NCI-H510A treated with DMSO at 0.1 percent for 48 hours (cell line): ENCODE data around the gene LY9.
"Not testable (repeated sequence)": the region's sequence is repeated elsewhere in the genome, so short reads cannot be mapped to it uniquely, and the experiment has no call there.

Experiments
- DNase-seq: peaks from one replicate; lab custom pipeline; 2025; lab: John Stamatoyannopoulos, UW

The LY9 gene

GRCh38 chr1:160774886-160775719, 20.9 kb upstream of the LY9 start:
- DNase-seq = no peak

DNA sequence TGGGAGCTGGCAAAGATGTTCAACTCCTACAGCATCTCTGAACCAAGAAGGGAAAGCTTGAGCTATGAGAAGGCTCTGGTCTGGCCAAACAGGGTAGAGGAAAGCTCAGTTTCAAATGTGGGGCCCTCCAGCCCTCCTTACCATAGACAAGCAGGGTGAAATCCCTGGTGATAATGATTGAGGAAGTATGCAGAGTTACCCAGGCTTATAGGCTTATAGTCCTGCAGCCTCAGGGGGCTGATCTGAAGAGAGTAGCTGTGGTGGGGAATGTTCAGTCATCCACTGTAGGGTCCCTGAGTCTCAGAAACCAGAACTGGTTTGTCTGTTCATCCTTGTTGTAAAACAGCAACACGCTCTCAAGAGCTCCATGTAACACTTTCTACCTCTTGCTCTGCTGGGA, 19.8 kb upstream of the LY9 start:
- no peak for DNase-seq

GRCh38 chr1:160777486-160778089, 18.4 kb upstream of the LY9 start:
- DNase-seq = peak; percentile 12

DNA sequence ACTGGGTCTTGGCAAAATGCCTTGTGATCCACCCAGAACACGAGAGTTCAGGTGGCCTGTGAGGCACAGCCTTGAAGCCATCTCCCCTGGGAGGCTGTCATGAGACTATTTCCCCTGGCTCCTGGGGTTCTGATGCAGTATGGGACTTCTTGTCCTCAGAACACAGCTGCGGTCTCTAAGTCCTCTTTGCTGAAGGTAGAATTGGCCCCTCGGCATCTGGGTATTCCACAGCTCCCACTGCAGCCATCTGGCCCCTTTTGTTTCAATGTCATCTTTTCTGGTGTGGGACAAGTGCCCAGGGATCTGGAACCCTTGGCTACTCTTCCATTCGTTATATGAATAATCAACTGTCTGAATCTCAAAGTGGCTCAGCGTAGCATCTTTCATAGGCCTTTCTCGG, 17.0 kb upstream of the LY9 start:
- no peak for DNase-seq

- no peak for DNase-seq
These were observed 16.2 kb upstream of the LY9 start for GRCh38 chr1:160779626-160780397.

DNA sequence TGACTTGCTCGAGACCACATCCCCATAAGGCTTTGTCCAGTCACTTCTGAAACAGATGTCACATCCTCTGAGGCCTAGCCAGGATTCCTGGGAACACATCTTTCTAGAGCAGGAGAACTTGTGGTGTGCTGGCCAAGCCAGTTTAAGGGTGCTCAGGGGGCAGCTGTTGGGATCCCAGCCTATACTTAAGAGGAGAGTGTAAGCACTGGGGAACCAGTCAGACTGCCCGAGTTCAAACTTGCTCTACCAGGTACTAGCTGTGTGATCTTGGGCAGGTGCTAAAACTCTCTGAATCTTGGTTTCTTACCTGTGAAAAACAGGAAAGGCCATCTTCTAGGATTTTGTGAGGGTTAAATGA, 15.6 kb upstream of the LY9 start:
- DNase-seq = no peak

GRCh38 chr1:160781186-160781766, 14.7 kb upstream of the LY9 start:
- peak; percentile 14 for DNase-seq

DNA sequence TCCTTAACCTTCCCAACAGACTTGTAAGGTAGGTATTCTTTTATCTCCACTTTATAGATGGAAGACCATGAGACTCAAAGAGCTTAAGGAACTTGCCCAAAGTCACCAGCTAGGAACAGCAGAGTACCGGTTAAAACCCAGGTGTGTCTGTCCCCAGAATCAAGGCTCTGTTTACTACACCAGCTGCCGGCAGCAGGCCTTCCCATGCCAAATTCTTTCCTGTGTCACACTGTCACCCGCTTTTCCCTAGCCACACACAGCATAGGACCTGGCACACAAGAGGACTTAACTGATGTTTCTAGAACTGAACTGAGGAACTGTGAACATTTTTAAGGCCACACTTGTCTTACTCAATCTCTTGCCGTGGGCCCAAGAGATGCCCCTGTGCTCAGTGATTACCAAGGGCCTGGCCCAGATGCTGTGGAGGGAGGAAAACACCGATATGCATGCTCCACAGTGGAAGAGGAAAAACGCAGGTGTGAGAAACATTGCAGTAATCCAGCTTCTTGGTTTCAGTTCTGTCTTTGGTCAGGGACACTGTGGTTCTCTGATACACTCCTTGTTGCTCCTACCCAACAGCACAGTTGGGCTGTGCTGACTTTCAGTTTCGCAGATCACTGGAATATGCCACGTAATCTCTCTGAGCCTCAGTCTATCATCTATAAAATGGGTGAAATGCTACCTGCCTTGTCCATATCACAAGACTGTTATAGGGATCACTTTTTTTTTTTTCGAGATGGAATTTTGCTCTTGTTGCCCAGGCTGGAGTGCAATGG, 13.9 kb upstream of the LY9 start:
- DNase-seq = no peak

GRCh38 chr1:160782988-160783765, 12.8 kb upstream of the LY9 start:
- not testable (repeated sequence) for DNase-seq

- DNase-seq = no peak
These were observed 6.8 kb upstream of the LY9 start for GRCh38 chr1:160789051-160789701.

DNA sequence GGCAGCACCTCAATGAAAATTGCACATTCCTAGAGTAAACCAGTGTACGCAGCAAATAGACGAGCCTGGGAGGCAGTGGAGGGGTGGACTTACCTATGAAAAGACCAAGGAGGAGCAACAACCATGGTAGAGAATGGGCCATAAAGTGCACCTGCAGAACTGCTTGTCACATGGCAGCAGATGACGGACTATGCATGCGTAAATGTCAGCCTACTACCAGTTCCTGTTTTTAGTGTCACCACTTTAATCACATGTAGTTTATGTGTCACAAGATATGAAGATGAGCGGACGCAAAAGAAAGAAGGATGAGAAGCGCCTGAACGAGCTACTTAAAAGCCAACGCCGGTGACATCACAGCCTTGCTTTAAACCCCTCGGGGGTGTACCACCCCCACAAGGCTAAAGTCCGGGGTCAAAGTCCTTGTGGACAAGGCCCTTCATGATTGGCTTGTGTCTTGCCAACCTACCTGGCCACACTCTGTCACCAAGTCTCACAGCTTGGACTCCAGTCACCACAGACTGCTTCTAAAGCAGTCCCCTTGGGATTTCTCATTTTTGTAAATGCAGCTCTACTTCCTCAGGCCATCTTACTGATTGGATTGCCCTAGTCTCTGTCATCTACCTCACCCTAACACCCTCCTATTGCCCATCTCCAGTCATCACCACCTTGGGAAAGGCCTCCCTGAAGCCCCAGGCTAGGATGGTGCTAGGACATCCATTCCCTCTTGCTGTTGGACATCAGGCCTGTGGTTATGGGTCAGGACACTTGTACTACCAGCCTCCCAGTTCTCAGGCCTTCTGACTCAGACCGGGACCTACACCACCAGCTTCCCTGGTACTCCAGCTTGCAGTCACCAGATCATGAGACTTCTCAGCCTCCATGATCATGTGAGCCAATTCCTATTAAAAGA, 6.0 kb upstream of the LY9 start:
- no peak for DNase-seq

DNA sequence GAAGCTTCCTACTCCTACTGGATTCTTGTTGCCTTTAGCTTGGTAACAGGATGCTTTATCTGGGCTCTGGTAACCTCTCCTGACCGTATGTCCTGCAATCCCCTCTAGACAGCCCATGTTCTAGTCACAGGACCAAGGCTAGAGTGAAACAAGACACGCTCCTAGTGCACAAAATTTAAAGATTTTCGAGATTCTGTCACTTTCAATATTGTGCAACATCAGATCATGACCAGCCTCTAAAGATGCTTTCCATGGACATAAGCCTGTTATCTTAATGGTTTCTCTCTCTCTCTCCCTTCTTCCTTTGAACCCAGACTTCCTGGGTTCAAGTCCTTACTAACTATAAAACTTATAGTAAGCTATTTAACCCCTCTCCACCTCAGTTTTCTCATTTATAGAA, 1.6 kb upstream of the LY9 start:
- DNase-seq = no peak

- no peak for DNase-seq
These were observed 1.3 kb downstream of the LY9 start for GRCh38 chr1:160797271-160797709.

- DNase-seq = no peak
These were observed 1.9 kb downstream of the LY9 start for GRCh38 chr1:160797861-160798273.

DNA sequence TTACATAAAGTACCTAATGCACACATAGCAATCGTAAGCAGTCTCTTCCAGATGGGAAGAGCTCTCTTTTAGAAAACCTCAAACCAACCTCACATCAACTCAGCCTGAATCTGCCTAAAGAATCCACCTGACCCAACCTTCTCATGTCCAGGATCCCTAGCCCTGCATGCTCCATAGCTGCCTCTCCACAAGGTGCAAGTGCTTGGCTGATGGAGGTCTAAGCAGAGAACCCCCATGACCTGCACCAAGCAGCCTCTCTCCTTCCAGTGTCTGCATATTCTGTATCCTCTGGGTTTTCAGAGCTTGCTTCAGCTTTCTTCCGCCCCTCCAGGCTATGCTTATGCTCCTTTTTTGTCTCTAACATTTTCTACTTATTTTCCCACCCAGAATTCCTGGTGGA, 2.5 kb downstream of the LY9 start:
- DNase-seq = no peak

DNA sequence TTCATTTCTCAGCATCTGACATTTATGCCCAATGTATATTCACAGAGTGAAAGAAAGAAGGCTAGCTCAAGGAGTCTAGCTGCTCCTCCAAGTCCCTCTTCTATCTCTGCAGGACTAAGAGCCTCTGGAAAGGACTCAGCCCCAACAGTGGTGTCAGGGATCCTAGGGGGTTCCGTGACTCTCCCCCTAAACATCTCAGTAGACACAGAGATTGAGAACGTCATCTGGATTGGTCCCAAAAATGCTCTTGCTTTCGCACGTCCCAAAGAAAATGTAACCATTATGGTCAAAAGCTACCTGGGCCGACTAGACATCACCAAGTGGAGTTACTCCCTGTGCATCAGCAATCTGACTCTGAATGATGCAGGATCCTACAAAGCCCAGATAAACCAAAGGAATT, 3.7 kb downstream of the LY9 start:
- no peak for DNase-seq

DNA sequence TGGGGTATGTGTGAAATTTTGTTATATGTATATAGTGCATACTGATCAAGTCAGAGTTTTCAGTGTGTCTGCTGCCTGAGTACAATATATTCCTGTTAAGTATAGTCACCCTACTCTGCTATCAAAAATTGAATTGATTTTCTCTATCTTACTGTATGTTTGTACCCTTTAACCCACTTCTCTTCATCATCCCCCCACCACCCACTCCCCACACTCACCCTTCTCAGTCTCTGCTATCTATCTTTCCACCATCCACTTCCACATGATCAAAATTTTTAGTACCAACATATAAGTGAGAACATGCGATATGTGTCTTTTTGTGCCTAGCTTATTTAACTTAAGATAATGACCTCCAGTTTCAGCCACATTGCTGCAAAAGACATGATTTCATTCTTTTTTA, 4.2 kb downstream of the LY9 start:
- DNase-seq = no peak

DNA sequence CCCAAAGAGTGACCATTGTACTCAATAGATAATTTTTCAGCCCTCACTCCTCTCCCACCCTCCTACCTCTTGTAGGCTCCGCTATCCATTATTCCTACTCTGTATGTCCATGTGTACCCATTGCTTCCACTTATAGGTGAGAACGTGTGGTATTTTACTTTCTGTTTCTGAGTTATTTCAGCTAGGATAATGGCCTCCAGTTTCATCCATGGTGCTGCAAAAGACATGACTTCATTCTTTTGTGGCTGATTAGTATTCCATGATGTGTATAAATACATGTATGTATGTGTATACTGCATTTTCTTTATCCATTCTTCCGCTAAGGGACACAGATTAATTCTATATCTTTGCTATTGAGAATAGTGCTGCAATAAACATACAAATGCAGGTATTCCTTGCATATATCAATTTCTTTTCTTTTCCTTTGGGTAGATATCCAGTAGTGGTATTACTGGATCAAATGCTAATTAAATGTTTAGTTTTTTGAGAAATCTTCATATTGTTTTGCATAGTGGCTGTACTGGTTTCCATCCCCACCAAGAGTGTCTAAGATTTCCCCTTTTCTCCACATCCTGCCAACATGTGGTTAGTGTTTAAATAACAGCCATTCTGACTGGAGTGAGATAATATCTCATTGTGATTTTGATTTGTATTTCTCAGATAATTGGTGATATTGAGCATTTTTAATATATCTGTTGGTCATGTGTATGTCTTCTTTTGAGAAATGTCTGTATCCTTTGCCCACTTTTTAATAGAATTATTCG, 4.9 kb downstream of the LY9 start:
- no peak for DNase-seq
